Right renal pelvis (tissue), 4 donors: Measurements from ENCODE around the gene ZNF212. TPM values are rescaled to one million over a fixed set of nuclear protein-coding genes. Genes with fewer than 3 reads are reported as not detected.

ENCODE experiments used
- DNase-seq, 4 donors: peaks; one replicate each; pipeline ENCODE4 v3.0.0-alpha.2; 2013; ENCODE audit warnings: low read depth in 4 of 4, low spot score in 3 of 4, missing footprints in 1 of 4
- polyA plus RNA-seq, 4 donors: library from polyadenylated mRNA; unstranded; fragments of 120-200 nt; gene quantifications; one replicate each; pipeline ENCODE4 v1.2.1, GENCODE V29; 2013; ENCODE audit not compliant: insufficient read length in 4 of 4

ZNF212 gene
- polyA plus RNA-seq, 4 donors = 16.5 to 18.4 (median 18.0) TPM

GRCh38 chr7:149304006-149304405 is 64.6 kb downstream of the ZNF212 start:
- DNase-seq = no peak

Other genes starting within 250 kb of the ZNF212 start
- 100 to 1,000 TPM; 166 to 197 (median 191) TPM for gene PDIA4, start 211.1 kb upstream of the ZNF212 start, polyA plus RNA-seq
- 10 to 100 TPM in 2 of 4 donors, 1 to 10 TPM in 2; 8.4 to 10.5 (median 9.6) TPM for gene ZNF786, start 148.9 kb upstream of the ZNF212 start, polyA plus RNA-seq
- gene ZNF425, start 113.3 kb upstream of the ZNF212 start, polyA plus RNA-seq = 1 to 10 TPM; 6.4 to 9.1 (median 7.0) TPM
- gene ZNF398, start 92.2 kb upstream of the ZNF212 start, polyA plus RNA-seq = 10 to 100 TPM; 13.1 to 15.0 (median 14.2) TPM
- 10 to 100 TPM; 24.1 to 31.4 (median 27.7) TPM for gene ZNF282, start 44.1 kb upstream of the ZNF212 start, polyA plus RNA-seq
- gene ZNF783, start 22.5 kb downstream of the ZNF212 start, polyA plus RNA-seq = 10 to 100 TPM; 11.8 to 14.3 (median 13.1) TPM
- 10 to 100 TPM; 13.1 to 19.0 (median 14.9) TPM for gene ZNF777, start 221.4 kb downstream of the ZNF212 start, polyA plus RNA-seq